ENCODE data around the gene TRIM52.

DNA sequence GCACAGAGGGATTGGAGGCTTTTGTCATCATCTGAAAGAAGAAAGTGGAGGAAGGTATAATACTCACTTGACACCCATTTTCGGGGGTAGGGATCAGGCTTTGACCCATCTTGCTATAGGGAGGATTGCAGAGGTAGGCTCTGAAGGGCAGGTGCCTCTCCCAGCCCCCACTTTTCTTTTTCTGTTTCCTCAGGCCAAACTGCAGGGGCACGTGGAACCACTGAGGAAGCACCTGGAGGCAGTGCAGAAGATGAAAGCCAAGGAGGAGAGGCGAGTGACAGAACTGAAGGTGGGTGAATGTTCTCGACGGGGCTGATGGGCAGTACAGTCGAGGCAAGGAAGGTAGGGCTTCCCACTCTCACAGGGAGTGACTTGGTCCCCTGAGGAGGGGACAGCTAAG lies 30.4 kb downstream of the TRIM52 start:
- TF ChIP-seq TAF1 (IDR thresholded peaks at IDR 0.05; ENCODE audit: borderline replicate concordance, insufficient read depth, low read length) (no peak), POLR2AphosphoS5 (IDR thresholded peaks at IDR 0.05; ENCODE audit: low read depth, low read length) (no peak), SIN3A (IDR thresholded peaks at IDR 0.05; ENCODE audit: borderline replicate concordance, insufficient read depth, low read length) (no peak)
- TF ChIP-seq, protein P1, sequence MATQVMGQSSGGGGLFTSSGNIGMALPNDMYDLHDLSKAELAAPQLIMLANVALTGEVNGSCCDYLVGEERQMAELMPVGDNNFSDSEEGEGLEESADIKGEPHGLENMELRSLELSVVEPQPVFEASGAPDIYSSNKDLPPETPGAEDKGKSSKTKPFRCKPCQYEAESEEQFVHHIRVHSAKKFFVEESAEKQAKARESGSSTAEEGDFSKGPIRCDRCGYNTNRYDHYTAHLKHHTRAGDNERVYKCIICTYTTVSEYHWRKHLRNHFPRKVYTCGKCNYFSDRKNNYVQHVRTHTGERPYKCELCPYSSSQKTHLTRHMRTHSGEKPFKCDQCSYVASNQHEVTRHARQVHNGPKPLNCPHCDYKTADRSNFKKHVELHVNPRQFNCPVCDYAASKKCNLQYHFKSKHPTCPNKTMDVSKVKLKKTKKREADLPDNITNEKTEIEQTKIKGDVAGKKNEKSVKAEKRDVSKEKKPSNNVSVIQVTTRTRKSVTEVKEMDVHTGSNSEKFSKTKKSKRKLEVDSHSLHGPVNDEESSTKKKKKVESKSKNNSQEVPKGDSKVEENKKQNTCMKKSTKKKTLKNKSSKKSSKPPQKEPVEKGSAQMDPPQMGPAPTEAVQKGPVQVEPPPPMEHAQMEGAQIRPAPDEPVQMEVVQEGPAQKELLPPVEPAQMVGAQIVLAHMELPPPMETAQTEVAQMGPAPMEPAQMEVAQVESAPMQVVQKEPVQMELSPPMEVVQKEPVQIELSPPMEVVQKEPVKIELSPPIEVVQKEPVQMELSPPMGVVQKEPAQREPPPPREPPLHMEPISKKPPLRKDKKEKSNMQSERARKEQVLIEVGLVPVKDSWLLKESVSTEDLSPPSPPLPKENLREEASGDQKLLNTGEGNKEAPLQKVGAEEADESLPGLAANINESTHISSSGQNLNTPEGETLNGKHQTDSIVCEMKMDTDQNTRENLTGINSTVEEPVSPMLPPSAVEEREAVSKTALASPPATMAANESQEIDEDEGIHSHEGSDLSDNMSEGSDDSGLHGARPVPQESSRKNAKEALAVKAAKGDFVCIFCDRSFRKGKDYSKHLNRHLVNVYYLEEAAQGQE (IDR thresholded peaks at IDR 0.05; ENCODE audit: insufficient read depth in 1 of 2, low read depth in 2 of 2, low read length in 2 of 2) = no peak

Measured in PFSK-1 (cell line).